ENCODE measurements around the gene ROR2.

ROR2 gene

DNA sequence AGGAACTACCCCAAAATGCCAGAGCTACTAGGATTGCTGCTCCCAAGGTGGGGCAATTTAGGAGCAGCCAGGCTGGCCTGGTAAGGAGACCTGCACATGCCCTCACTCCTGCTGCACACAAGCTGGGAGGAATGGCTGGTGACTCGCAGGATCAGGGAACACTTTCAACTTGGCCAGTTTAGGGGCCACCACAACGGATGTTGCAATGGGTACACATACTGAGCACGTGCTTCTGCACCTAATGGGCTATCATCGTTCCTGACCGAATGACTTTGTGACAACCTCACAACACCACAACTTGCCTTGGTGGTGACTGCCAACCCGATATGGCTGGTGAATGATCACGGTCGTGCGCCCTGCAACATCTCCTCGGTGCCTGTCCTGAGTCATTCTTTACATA, 172.0 kb downstream of the ROR2 start:
- Histone ChIP-seq H3K9ac (ENCODE audit: low read depth, low read length) (no peak overlapping the region), H3K9me3 (ENCODE audit: control insufficient read depth, insufficient read depth, low read length) (no peaks in the 10 kb centered on the region), H3K27ac (ENCODE audit: low read depth, low read length) (no peak overlapping the region), H3K4me1 (ENCODE audit: control insufficient read depth, insufficient read depth, low read length) (0 out of 2 replicates have a peak, but pooled peaks cover 5% of the 10 kb centered on the region), H3K27me3 (ENCODE audit: control insufficient read depth, insufficient read depth, low read length) (no peaks in the 10 kb centered on the region), H3K36me3 (ENCODE audit: control insufficient read depth, insufficient read depth, low read length) (no peaks in the 10 kb centered on the region), H3K4me3 (ENCODE audit: low read depth, low read length) (no peak overlapping the region)

DNA sequence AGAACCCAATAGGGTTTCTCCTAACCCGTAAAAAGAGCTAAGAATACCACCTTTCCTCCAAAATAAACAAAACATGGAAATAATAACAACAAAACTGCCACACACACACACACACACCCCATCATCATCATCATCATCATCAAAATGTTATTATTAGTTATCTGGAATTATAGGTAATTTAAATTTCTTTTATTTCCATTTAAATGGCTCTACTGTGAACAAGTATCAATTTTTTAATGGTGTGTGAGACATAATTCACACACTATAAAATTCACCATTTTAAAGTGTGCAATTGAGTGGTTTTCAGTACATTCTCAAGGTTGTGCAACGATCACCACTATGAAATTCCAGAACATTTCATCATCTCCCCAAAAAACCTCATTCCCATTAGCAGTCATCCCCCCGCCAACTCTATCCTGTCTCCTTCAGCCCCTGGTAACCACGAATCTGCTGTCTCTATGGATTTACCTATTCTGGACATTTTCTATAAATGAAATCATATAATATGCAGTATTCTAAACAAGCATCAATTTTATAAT, 172.7 kb downstream of the ROR2 start:
- Histone ChIP-seq H3K27me3 (ENCODE audit: control insufficient read depth, insufficient read depth, low read length) (no peaks in the 10 kb centered on the region), H3K36me3 (ENCODE audit: control insufficient read depth, insufficient read depth, low read length) (no peaks in the 10 kb centered on the region), H3K4me3 (ENCODE audit: low read depth, low read length) (no peak overlapping the region), H3K9me3 (ENCODE audit: control insufficient read depth, insufficient read depth, low read length) (no peaks in the 10 kb centered on the region), H3K27ac (ENCODE audit: low read depth, low read length) (no peak overlapping the region), H3K9ac (ENCODE audit: low read depth, low read length) (no peak overlapping the region), H3K4me1 (ENCODE audit: control insufficient read depth, insufficient read depth, low read length) (0 out of 2 replicates have a peak, but pooled peaks cover 5% of the 10 kb centered on the region)

DNA sequence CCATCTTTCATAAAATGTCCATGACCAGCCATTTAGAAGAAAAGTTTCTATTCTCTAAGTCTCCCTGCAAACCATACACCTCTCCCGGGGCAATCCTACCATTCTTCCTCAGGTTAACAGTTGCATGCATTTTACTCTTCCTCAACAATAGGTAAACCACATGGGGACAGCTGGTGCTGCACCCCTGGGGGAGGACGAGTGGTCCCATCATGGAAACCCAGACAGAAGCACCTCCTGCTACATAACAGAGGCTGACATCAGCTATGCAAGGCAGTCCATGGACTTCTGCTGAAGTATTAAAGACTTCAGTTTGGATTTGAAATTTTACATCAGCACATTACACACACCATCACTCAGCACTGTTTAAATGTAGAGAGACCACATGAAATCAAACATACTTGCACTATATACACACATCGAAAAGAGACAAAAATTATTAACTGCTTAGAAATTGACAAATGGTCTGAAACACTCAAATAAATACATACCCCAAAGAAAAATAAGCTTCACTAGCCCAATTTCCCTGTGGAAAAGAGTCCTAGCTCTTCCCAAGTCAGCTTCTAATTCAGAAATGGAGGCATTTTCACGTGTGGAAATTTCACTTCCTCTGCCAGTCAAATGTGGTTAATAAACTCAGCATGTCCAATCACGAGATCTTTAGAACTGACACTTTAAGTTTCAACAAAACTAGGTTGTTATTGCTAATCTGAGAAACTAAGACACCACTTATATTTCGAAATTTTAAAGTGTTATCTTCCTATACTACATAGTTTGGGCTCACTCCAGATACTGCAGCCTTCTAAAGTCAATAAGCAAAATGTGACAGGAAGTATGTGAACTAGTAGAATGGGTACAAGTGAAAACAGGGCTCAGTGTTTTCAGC, 173.4 kb downstream of the ROR2 start:
- H3K27me3 ChIP-seq (ENCODE audit: control insufficient read depth, insufficient read depth, low read length): no peaks in the 10 kb centered on the region
- no peaks in the 10 kb centered on the region for H3K9me3 ChIP-seq (ENCODE audit: control insufficient read depth, insufficient read depth, low read length)
- H3K4me3 ChIP-seq (ENCODE audit: low read depth, low read length): no peak overlapping the region
- no peak overlapping the region for H3K9ac ChIP-seq (ENCODE audit: low read depth, low read length)
- H3K27ac ChIP-seq (ENCODE audit: low read depth, low read length): no peak overlapping the region
- H3K4me1 ChIP-seq (ENCODE audit: control insufficient read depth, insufficient read depth, low read length): 0 out of 2 replicates have a peak, but pooled peaks cover 5% of the 10 kb centered on the region
- H3K36me3 ChIP-seq (ENCODE audit: control insufficient read depth, insufficient read depth, low read length): no peaks in the 10 kb centered on the region

DNA sequence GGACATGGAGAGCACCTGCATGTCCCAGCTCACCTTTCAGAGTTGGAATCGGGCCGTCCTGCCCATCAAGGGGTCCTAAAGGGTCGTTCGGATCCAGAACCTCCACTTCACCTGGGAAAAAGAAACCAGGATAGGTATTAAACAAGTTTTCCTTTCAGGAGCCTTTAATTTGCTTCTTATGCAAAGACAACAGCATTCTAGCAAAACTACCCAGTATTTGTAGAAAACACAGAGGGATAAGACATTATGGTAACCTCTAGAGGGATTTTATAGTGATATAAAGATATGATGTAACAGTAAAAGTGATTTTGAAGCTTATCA, 174.4 kb downstream of the ROR2 start:
- H3K9me3 ChIP-seq (ENCODE audit: control insufficient read depth, insufficient read depth, low read length): no peaks in the 10 kb centered on the region
- H3K4me1 ChIP-seq (ENCODE audit: control insufficient read depth, insufficient read depth, low read length): peaks cover 5% of the 10 kb centered on the region; the same call in 1 of the 2 replicates
- no peak overlapping the region for H3K27ac ChIP-seq (ENCODE audit: low read depth, low read length)
- no peak overlapping the region for H3K9ac ChIP-seq (ENCODE audit: low read depth, low read length)
- H3K27me3 ChIP-seq (ENCODE audit: control insufficient read depth, insufficient read depth, low read length): no peaks in the 10 kb centered on the region
- no peaks in the 10 kb centered on the region for H3K36me3 ChIP-seq (ENCODE audit: control insufficient read depth, insufficient read depth, low read length)
- H3K4me3 ChIP-seq (ENCODE audit: low read depth, low read length): no peak overlapping the region

DNA sequence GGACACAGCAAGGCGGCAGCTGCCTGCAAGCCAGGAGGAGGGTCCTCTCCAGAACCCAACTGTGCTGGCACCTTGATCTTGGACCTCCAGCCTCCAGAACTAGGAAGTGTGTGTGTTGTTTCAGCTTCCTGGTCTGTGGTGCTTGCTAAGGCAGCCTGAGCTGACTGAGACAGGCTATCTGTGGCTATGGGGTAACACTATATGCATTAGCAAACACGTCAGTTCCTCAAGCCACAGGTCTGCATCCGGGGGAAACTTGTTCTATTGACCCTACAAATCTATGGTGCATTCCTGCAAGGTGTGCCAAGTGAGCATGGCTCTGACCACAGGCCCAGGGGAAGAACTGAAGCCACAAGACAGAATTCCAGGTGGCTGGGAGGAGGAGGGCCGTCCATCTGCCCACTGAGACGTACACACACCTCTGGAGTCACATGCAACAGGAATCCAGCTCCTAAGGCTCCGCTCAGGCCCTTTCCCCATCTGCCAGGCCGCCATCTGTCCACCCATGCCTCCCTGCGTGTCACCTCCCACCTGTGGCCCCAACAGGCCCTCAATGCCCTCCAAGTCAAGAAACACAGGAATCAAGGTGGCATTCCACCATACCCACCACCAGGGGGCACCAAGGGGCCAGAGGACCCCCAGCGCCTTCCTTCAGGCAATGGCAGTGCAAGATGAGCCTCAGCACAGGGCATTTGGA, 174.9 kb downstream of the ROR2 start:
- Histone ChIP-seq H3K27ac (ENCODE audit: low read depth, low read length) (no peak overlapping the region), H3K9me3 (ENCODE audit: control insufficient read depth, insufficient read depth, low read length) (no peaks in the 10 kb centered on the region), H3K4me1 (ENCODE audit: control insufficient read depth, insufficient read depth, low read length) (peaks cover 5% of the 10 kb centered on the region; the same call in 1 of the 2 replicates), H3K36me3 (ENCODE audit: control insufficient read depth, insufficient read depth, low read length) (no peaks in the 10 kb centered on the region), H3K9ac (ENCODE audit: low read depth, low read length) (no peak overlapping the region), H3K4me3 (ENCODE audit: low read depth, low read length) (no peak overlapping the region), H3K27me3 (ENCODE audit: control insufficient read depth, insufficient read depth, low read length) (no peaks in the 10 kb centered on the region)

DNA sequence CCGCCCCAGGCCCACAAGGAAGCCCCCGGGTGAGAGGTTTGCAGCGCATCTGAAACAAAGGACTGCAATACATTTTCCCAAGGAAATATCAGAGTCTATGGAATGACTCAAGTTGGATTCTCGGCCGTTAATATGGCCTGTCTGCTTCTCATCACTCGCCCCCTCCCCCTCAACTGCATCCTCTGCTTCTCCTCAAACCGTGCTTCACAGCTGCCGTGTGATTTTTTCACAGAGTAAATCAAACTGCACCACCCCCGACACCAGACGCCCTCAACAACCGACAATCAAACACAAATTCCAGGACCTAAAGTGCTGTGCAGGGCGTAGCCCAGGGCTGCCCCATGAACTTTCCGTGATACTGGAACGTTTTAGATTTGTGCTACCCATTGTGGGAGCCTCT, 176.9 kb downstream of the ROR2 start:
- Histone ChIP-seq H3K27ac (ENCODE audit: low read depth, low read length) (no peak overlapping the region), H3K36me3 (ENCODE audit: control insufficient read depth, insufficient read depth, low read length) (no peaks in the 10 kb centered on the region), H3K27me3 (ENCODE audit: control insufficient read depth, insufficient read depth, low read length) (no peaks in the 10 kb centered on the region), H3K9me3 (ENCODE audit: control insufficient read depth, insufficient read depth, low read length) (no peaks in the 10 kb centered on the region), H3K9ac (ENCODE audit: low read depth, low read length) (no peak overlapping the region), H3K4me1 (ENCODE audit: control insufficient read depth, insufficient read depth, low read length) (peaks cover 5% of the 10 kb centered on the region; the same call in 1 of the 2 replicates), H3K4me3 (ENCODE audit: low read depth, low read length) (no peak overlapping the region)

GRCh38 chr9:91771864-91772263, 178.2 kb downstream of the ROR2 start:
- Histone ChIP-seq H3K27me3 (ENCODE audit: control insufficient read depth, insufficient read depth, low read length) (no peaks in the 10 kb centered on the region), H3K27ac (ENCODE audit: low read depth, low read length) (no peak overlapping the region), H3K4me3 (ENCODE audit: low read depth, low read length) (no peak overlapping the region), H3K36me3 (ENCODE audit: control insufficient read depth, insufficient read depth, low read length) (no peaks in the 10 kb centered on the region), H3K9me3 (ENCODE audit: control insufficient read depth, insufficient read depth, low read length) (no peaks in the 10 kb centered on the region), H3K9ac (ENCODE audit: low read depth, low read length) (no peak overlapping the region), H3K4me1 (ENCODE audit: control insufficient read depth, insufficient read depth, low read length) (peaks cover 5% of the 10 kb centered on the region; the same call in 1 of the 2 replicates)

- Histone ChIP-seq H3K27ac (ENCODE audit: low read depth, low read length) (no peak overlapping the region), H3K9ac (ENCODE audit: low read depth, low read length) (no peak overlapping the region), H3K4me1 (ENCODE audit: control insufficient read depth, insufficient read depth, low read length) (peaks cover 4% of the 10 kb centered on the region; the same call in 1 of the 2 replicates), H3K9me3 (ENCODE audit: control insufficient read depth, insufficient read depth, low read length) (no peaks in the 10 kb centered on the region), H3K36me3 (ENCODE audit: control insufficient read depth, insufficient read depth, low read length) (no peaks in the 10 kb centered on the region), H3K4me3 (ENCODE audit: low read depth, low read length) (no peak overlapping the region), H3K27me3 (ENCODE audit: control insufficient read depth, insufficient read depth, low read length) (no peaks in the 10 kb centered on the region)
Measured at GRCh38 chr9:91771027-91771426, 179.0 kb downstream of the ROR2 start.

DNA sequence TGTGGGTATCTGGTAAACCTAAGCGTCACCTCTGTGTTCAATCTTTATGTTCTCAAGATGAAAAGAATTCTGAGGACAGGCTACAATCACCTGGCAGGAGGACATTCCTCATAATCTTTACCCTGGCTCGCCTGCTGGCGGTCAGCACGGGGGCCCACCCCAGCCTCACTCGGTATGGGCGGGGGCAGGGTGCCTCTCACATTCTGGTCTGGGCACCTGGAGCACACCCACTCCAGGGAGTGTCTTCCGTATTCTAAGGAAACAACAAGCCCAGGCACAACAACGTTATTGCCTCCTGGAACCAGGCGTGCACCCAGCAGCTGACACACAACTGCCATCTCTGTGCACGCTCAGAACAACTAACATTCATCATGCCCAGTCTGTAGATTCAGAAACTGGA, 179.8 kb downstream of the ROR2 start:
- no peaks in the 10 kb centered on the region; the same call in 1 of the 2 replicates for H3K4me1 ChIP-seq (ENCODE audit: control insufficient read depth, insufficient read depth, low read length)
- no peak overlapping the region for H3K4me3 ChIP-seq (ENCODE audit: low read depth, low read length)
- H3K9me3 ChIP-seq (ENCODE audit: control insufficient read depth, insufficient read depth, low read length): no peaks in the 10 kb centered on the region
- H3K27me3 ChIP-seq (ENCODE audit: control insufficient read depth, insufficient read depth, low read length): no peaks in the 10 kb centered on the region
- no peak overlapping the region for H3K9ac ChIP-seq (ENCODE audit: low read depth, low read length)
- no peaks in the 10 kb centered on the region for H3K36me3 ChIP-seq (ENCODE audit: control insufficient read depth, insufficient read depth, low read length)
- no peak overlapping the region for H3K27ac ChIP-seq (ENCODE audit: low read depth, low read length)

DNA sequence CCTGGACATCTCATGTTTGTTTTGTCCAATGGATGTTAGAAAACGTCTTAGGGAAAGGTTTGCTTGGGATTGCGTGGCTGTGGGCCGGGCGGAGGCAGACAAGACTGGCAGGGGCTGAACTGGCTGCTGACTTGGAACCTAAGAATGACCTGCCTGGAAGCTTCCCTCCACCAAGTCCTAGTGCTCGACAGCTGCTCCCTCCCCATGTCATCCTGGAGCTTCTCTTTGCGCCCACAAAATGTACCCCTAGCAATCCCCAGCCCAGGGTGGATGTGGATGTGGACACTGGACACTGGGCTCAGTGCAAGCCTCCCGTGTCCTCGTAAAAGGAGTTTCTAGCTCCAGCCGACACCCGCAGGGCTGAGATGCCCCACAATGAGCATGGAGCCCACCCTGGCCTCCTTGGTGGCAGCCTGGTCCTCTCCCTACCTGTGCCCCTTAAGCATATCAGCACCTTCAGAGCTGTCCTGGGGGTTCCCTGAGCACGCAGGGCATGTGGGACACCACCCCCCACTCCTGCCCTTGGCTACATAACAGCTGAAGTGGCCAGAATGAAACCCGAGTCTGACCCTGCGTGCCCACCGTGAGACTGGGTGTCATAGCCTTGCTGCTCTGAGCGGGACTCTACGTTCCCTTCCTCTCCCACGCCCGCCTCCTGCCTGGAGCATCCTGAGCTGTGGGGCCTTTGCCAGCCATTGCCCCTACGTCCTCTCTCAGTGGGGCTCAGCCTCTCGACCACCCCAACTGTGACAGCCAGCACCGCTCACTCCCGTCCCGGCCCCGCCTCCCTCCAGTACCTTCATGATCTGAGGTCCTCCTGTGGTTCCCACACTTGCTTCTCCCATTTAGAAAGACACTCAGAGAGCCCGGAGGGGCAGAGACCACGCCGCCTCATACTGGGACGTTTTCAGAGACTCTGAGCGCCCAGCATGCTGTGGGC, 180.8 kb downstream of the ROR2 start:
- H3K27ac ChIP-seq (ENCODE audit: low read depth, low read length): no peak overlapping the region
- no peak overlapping the region for H3K4me3 ChIP-seq (ENCODE audit: low read depth, low read length)
- no peaks in the 10 kb centered on the region; the same call in 1 of the 2 replicates for H3K4me1 ChIP-seq (ENCODE audit: control insufficient read depth, insufficient read depth, low read length)
- no peak overlapping the region for H3K9ac ChIP-seq (ENCODE audit: low read depth, low read length)
- no peaks in the 10 kb centered on the region for H3K27me3 ChIP-seq (ENCODE audit: control insufficient read depth, insufficient read depth, low read length)
- no peaks in the 10 kb centered on the region for H3K36me3 ChIP-seq (ENCODE audit: control insufficient read depth, insufficient read depth, low read length)
- H3K9me3 ChIP-seq (ENCODE audit: control insufficient read depth, insufficient read depth, low read length): no peaks in the 10 kb centered on the region

Data from HUES48 (cell line).